HG03521 (cell line): Measurements from ENCODE around the gene FXYD6.

ENCODE experiments used
- ATAC-seq: cut with Tn5 transposase; IDR thresholded peaks from one replicate; pipeline ENCODE4 v1.9.1; 2021; ENCODE audit warnings: mild to moderate bottlenecking, moderate library complexity; ENCODE audit not compliant: unreplicated experiment

The FXYD6 gene

DNA sequence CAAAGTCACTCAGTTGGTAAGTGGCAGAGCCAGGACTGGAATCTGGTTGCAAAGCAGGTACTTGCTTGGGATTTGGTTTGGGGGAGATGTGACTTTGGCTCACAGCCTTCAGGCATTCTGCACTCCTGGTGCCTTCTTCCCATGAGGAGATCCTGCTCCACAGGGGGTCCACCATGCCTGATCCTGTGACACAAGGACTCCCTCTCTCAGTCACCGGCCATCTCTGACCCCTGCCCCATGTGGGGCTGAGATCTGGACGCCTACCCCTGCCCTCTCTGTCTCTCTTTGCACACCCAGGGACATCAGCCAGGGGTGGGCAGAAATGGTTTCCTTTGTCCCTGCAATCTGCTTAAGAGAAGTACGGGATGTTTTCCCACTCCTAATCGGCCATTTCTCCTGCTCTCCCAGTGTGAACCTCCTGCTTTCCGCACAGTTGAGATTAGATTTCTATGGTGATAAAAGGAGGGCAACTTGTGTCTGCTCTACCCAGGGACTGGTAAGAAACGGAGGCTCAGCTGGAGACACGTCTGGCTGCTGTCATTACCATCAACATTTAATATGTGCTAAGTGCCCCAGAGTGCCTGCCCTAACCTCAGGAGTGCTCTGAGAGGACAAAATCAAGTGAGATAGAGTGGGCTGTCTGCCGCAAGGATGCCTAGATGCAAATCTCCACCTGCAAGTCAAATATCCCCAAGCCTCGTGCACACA, 11.1 kb upstream of the FXYD6 start:
- ATAC-seq = no peak

DNA sequence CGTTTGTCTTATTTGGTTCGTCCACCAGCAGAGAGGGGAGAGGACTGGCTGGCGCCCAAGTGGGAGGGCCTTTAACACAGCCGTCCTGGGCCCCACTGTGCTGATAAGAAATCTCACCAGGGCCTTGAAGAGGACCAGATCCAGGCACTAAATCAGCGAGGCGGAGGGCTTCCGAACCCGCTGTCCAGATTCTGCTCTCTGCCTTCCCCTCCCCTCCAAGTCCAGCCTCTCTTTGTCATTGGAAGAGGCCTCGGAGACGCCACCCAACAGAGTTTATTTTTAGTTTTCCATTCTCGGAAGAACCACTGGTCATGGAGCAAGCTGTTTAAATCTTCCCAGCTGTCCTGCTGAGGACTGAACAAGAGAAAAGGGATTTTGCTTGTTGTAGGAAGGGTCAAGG, 9.3 kb upstream of the FXYD6 start:
- no peak for ATAC-seq

DNA sequence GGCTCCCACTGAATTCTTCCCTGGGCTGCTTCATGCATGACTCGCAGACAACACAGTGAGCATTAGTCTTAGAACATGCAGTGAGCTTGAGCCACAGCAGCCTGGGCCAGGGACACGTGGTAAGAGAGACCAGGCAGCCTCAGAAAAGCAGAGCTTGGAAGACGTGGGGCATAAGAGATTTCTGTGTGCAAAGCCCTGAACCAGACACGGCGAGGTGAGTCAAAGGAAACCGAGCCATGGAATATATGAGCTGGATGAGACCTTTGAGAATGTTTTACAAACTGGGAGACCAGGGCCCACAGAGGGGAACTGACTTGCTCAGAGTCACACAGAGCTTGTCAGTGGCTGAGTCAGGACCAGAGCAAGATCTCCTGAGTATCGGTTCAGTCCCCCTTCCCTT, 8.5 kb upstream of the FXYD6 start:
- ATAC-seq = no peak

DNA sequence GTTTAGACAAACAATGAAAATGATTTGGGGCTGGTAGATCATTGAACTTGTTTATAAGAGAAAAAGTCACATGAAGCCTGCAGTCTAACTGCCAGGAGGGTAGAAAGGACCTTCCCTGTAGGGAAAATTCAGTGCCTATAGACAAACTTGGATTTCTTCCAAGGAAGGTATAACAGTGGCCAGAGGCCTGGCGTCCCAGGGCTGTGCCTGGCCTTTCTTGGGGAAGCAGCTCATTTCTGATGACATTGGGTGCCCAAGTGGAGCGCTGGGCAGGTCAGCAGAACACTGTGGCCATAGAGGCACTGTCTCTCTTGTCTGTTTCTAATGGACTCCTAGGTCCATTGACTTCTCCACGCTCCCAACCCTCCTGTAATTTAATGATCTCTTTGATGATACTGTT, 6.6 kb upstream of the FXYD6 start:
- ATAC-seq = no peak

DNA sequence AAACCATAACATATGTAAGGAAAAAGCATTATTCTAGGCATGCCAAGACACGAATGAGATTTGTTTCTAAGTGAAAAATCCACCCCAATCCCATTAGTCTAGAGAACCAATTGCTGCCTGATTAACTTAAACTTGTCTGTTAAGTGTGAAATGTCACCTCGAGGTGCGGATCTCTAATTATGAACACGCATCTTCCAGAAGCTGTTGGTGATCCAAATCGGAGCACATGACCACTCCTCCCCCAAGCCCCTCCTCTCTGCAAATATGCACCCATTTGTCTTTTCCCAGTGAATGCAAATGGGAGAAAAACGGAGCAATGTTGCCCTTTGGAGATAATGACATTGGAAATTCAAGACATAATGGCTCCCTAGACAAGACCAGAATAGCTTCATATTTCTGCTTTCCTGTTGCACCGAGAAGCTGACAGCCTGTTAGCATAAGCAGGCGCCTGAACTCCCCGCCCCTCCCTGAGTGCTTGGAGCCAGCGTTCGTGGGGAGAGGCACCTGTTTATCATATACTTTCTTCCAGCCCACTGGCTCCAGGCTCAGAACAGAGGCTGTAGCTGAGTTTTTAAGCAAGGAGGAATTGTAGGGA, 6.0 kb upstream of the FXYD6 start:
- no peak for ATAC-seq

DNA sequence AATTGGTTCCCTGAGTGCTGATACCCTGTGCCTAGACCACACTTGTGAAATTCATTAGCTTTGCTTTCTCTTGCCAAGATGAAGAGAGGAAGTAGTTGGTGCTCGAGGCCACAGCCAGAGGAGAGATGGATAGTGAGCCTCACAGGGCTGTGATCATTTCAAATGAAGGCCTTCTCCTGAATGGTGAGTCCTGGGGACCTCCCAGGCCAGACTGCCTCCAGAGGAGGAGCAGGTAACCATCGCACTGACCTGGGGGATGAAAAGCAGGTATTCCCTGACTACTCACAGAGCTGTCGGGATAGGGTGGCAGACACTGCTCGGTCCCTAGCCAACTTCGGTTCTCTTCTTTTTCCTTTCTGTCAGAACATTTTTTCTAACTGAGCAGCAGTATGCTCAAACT, 4.8 kb upstream of the FXYD6 start:
- ATAC-seq = no peak

DNA sequence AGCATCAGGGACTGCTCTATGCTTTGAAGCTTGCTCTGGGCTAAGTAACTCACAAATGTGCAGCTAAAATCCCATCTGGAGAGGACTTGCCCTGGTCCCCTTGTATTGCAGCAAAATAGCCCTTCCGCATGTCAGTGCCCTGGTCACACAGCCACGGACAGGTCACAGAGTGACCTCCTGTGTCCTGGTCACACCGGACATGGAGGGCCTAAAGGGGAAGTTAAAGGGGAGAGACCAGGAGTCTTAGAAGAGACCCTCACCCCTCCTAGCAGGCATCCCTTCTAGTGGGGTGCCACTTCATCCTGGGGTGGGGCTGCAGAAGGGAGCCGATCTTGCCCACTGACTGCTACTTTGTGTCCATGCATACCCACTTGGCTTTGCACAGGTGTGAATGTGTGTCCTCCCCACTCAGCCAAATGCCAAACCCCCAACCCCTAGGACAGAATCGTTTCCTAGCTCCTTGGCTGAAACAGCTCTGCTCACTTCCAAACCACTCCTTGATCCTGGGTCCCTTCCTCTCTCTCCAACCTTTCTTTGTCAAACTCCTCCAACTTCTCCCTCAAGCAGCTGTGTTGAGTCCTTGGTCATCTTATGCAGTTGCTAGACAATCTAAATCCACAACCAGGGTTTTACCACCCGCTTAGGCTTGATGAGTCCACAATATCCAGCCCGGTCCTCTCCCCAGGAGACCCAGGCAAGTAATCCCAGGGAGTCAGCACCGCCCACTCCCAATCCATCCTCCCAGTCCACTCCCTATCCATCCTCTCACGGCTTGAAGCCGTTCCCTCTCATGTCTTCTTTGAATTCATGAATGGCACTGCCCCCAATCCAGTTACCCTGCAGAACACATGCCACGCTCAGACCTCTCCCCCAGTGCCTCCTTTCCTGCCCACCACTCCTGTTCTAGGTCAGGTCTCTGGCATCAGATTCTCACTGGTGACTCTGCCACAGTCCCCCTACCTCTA, 3.3 kb upstream of the FXYD6 start:
- ATAC-seq = no peak

DNA sequence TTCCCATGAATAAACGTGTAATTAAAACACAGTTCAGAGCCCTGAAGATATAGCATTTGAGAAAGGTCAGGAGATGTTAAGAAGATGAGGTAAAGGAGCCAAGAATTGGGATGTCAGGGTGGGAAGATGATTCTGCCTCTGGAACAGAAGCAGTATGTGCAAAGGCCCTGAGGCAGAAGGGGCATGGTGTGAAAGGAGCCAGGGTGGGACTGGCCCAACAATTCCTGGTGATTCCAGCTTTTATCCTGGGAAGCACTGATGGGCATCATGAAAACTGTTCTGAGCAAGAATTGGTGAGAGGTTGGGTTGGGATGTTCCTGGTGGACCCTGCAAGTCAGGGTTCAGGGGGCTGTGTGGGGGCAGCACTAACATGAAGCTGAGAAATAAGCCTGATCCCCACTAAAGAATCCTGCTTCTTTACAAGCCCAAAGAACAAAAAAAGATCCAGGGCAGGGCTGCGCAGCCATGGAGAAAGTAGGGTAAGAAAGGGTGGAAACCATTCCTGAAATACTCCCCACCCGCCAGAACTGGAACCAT, 2.5 kb upstream of the FXYD6 start:
- no peak for ATAC-seq

DNA sequence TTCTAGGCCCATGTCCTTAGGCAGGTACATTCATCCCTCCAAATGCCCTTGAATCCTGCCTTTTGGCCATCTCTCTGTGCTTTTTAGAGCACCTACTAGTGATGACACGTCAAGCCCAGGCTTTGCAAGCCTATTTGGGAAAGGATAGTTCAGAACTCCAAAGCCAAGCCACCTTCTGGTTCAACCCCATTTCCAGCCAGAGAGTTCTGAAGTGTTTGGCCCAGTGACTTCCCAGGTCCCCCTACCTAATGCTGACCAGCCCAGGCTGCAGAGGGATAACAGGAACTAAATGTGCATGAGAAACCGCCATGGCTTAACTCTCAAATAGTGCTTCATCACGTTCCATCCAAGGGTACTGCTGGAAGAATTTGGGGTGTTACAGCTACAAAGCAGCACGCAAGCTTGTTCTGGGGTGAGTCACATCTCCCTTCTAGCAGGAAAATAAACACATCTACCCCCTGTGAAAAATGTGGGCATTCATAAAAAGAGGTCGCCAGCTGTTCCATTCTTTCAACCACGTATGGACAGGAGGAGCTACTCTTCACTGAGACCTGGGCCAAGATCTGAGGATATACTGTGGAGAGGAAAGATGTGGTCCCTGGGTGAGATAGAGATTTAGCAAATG, 2.0 kb upstream of the FXYD6 start:
- no peak for ATAC-seq

DNA sequence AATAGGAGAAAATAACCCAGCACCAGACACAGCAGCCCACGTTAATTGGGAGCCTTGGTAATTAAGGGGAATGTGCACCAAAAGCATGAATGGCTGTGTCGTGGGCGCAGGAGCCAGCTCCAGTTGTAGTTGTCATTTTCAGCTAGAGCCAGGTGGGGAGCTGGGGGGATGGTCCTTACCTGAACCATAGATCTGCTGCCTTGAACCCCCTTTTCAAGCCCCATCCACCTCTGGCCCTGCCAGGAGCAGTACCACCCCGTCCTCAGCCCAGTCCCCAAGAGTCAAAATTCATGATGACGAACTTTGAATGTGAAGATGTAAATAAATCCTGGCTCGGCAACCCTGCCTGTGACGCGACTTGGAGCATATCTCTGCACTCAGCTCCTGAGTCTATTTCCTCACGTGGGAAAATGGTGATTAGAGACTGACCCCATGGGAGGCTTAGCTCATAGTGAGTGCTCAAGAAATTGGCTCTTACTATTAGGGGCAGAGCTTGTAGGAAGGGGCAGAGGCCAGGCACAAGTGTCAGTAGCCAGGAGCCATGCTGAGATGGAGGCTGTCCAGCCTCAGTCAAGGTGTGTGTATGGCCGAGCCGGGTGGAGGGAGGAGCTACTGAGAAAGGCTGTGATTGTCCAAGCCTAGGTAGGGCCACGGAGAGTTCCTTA, 794 bp upstream of the FXYD6 start:
- ATAC-seq = no peak

DNA sequence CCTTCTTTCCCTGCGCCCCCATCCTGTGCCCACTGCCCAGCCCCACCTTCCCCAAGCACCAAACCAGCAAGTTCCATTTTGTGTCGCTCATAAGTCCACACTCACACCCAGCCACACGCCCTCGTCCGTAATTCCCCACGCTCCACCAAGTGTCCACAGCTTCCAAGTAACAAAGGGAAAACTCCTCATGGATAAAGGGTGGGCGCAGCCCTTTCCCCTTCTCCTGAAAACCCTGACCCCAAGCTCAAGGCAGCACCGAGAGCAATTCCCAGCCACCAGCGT, 458 bp downstream of the FXYD6 start:
- ATAC-seq = no peak

DNA sequence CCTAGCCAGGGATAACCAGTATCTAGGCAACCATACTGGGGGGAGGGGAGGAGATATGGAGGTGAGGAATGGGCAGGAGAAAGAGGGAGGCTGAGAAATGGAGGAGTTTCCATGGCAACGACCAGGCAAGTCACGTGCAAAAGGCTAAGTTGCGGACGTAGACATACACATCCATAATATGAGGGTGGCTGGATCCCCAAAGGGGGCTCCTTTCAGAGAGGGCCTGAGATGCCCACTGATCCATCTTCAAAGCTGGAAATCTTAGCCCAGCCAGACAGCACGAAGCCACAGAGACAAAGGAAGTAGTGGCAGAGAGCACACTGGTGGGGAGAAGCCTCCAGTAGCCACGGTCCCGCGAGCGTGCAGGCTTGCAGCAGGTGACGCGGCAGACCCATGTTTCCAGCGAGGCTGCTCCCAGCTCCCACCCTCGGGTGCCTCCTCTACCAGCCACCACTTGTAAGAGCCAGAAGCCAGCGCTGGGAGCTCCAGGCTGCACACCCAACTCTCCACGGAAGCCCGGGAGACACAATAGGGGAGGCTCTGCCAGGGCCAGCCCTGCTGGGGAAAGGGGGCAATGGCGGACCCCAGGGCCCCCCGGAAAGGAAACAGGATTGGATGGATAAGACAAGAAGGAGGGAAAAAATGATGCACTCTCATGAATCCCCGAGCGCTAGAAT, 938 bp downstream of the FXYD6 start:
- ATAC-seq = no peak

DNA sequence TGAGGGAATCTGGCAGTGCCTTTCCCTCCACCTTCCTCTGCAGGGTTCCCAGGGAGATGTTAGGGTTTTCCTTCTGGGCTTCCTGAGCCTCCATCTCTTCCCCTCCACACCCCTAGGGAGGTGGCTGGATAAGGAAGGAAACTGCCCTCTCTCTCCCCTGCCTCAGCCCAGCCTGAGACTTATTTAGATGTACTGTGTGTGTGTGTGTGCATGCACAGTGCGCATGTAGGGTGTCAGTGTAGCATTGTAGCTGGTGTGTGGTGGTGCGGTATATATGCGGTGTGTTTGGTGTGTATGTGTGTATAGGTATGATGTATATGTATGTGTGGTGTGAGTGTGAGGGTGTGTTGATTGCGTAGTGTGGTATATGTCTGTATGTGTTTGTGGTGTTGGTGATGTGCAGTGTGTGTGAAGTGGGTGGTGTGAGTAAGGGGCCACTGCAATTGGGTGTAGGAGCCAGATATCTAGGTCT, 1.5 kb downstream of the FXYD6 start:
- no peak for ATAC-seq

DNA sequence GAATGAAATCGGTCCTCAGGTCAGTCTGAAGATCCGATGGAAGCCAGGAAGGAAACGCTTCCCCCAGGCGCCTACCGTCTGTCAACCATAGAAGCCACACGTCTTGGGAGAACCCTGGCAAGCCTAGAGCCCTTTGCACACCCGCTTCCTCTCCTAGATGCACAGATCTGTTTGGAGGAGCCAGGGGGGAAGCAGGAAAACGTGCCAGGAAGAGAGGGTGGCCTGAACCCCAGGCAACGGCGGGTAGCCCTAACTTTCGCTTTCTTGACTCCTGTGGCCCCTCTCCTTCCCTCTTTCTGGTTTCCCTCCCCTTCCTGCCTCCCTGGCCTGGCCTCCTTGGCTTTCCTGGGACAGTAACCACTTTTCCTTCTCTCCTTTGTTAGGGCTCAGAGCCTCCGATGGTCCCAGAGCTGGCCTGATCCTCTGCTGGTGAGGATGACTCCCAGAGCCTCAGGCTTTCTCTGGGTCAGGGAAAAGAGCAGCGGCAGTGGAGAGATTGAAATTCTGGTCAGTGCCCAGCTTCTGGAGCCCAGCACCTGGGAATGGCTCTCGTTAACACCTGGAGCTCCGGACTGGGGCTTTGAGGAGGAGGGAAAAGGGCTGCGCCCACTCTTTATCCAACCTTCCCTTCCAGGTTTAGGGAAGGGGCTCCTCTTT, 2.1 kb downstream of the FXYD6 start:
- ATAC-seq = no peak

DNA sequence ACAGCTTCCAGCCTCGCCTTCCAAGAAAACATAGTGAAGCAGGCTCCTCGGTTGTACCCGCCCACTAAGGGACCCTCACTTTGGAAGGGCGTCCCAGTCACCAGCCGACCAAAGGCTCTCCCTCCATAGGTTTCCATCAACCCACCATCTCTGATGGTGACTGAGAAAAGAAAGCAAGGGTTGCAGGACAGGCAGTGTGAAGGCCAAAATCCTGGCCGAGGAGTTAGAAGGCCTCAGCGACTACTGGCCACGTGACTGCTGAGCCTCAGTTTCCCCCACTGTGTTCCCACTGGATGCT, 2.7 kb downstream of the FXYD6 start:
- no peak for ATAC-seq

DNA sequence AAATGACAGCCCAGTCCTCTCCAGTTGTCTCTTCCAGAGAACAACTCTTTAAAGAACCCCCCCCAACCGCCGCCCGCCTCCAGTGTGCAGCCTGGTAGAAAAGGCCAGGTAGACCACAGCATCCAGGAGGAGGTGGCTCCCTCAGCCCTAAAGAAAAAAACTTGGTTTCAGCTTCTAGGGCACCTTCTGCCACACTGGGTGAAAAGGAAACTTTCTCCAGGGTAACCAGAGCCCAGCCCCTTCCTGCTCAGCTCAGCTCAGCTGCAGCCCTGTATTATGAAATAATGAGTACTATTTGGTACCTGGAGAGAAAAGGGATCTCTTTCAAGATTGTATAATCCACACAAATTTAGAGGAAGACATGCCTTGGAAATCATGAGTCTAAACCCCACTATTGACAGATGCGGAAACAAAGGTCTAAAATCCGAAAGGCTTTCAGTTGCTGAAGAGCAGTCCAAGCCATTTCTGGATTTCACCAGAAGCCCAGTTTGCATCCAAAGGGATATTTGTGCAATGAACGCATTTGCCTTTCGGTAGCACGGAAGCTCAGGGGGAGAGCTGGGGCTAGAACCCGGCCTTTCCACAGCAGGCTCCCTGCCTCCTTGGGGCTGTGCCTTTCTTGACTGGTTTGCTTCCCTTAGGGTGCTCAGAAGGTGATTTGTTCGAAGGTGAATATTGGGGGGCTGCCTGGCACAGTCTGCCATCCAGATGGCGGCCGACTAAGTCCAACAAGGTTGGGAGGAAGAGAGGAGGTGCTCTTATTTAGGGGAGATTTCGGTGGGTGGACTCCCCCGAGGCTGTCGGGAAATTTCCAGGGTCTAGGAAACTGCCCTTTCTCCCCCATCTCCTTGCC, 3.3 kb downstream of the FXYD6 start:
- ATAC-seq = no peak

DNA sequence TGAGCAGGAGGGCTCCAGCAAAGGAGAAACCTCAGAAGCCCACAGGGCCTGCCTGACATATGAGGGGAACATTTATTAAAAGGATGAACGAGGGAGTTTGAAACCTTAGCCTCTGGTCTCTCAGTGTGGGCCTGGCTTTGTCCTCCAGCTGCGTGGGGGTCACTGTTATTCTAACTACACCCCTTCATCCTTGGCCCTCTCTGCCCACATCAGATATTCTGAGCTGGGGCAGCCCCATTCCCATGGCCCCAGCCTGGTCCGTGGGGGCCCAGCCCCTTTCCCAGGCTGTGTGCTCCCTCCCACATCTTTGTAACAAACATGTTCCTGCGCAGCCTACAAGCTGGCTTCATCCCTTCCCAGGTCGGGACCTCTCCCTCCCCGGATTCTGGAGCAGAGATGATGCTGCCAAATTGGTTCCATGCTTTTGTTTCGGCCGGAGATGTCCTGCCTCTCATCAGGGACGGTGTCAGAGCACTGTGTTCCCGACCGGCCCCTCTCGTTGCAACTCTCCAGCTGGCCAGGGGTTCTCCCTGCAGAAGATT, 4.0 kb downstream of the FXYD6 start:
- no peak for ATAC-seq

DNA sequence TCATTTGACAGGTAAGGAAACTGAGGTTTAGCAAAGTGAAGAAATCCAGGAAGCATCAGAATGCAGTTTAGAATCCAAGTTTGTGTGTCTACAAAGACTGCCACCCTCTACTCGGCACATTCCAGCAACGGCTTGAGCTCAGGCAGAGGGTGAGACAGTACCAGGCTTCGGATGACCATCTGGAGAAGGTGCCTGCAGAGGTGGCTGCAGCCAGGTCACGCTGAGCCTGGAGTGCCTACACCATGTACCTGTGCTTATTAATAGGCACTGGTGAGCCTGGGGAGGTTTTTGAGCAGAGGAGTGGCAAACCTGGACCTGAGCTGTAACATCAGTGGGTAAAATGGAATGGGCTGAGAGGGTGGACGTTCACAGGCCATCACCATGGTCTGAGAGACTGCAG, 4.7 kb downstream of the FXYD6 start:
- ATAC-seq = no peak

DNA sequence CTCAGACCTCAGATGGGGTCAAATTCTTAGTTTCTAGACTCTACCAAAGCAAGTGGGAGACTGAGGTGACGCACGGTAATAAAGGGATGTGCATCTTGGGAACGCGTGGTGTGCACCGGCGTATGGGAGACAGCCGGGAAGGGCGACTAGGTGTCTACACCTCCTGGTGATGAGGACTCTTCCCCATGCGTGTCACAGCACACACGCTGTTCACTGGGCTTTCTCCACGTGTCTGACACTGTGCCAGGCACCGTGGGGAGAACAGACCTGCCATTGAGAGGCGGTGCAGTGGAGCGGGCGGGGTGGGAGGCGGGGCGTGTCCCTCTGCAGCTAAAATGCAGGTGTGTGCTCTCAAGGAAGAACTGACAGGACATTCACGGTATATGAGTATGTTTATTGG, 5.3 kb downstream of the FXYD6 start:
- ATAC-seq = no peak
